Glomerular visceral epithelial cell (primary cell): Measurements from ENCODE around the gene RNPS1.
A peak's percentile ranks its signal among the peaks of the same experiment; 100 is the strongest.
"Not testable (repeated sequence)": the region's sequence is repeated elsewhere in the genome, so short reads cannot be mapped to it uniquely, and the experiment has no call there.

Experiments used
- DNase-seq: peaks from one replicate; pipeline ENCODE4 v3.0.0-alpha.2; 2016; ENCODE audit errors: extremely low spot score

The RNPS1 gene

GRCh38 chr16:2257726-2258125, 10.2 kb downstream of the RNPS1 start:
- DNase-seq = no peak

- no peak for DNase-seq
These were observed 11.3 kb downstream of the RNPS1 start for GRCh38 chr16:2256531-2257140.

GRCh38 chr16:2253293-2253692, 14.6 kb downstream of the RNPS1 start:
- no peak for DNase-seq

- no peak for DNase-seq
These were observed 15.1 kb downstream of the RNPS1 start for GRCh38 chr16:2252806-2253148.

- DNase-seq = peak; percentile 97
These were observed 16.4 kb downstream of the RNPS1 start, which contains the start of gene ECI1 for GRCh38 chr16:2251296-2252111. TSS of gene ECI1 (minus strand) at chr16:2251587. CDS start at chr16:2251566, 21 bp downstream.

- DNase-seq = peak; percentile 36
These were observed 17.2 kb downstream of the RNPS1 start for GRCh38 chr16:2250652-2251295.

- DNase-seq = no peak
These were observed 21.5 kb downstream of the RNPS1 start for GRCh38 chr16:2246301-2246885.

- DNase-seq = no peak
These were observed 22.8 kb downstream of the RNPS1 start for GRCh38 chr16:2244926-2245795.

- DNase-seq = no peak
These were observed 23.6 kb downstream of the RNPS1 start for GRCh38 chr16:2244301-2244700.

GRCh38 chr16:2243781-2244180, 24.1 kb downstream of the RNPS1 start:
- DNase-seq = no peak

- no peak for DNase-seq
These were observed 24.8 kb downstream of the RNPS1 start for GRCh38 chr16:2243031-2243528.

GRCh38 chr16:2242598-2242997, 25.3 kb downstream of the RNPS1 start:
- no peak for DNase-seq

GRCh38 chr16:2240331-2240730, 27.6 kb downstream of the RNPS1 start:
- not testable (repeated sequence) for DNase-seq

GRCh38 chr16:2238838-2239675, 28.9 kb downstream of the RNPS1 start:
- DNase-seq = no peak

- no peak for DNase-seq
These were observed 29.6 kb downstream of the RNPS1 start for GRCh38 chr16:2238150-2238837.

- DNase-seq = no peak
These were observed 30.3 kb downstream of the RNPS1 start for GRCh38 chr16:2237493-2238149.

- no peak for DNase-seq
These were observed 30.8 kb downstream of the RNPS1 start for GRCh38 chr16:2237102-2237482.

GRCh38 chr16:2236337-2237101, 31.4 kb downstream of the RNPS1 start, which contains the start of gene DNASE1L2:
TSS of gene DNASE1L2 (plus strand) at chr16:2236444. CDS start at chr16:2236817, 373 bp downstream.
- DNase-seq = peak; percentile 26
